Breast epithelium (tissue), 4 donors: ENCODE data around the gene SPTBN1. TPM values are rescaled to one million over a fixed set of nuclear protein-coding genes. Genes with fewer than 3 reads are reported as not detected.

ENCODE experiments used
- DNase-seq, 2 donors: peaks; one replicate each; pipeline ENCODE4 v3.0.0-alpha.2; 2019; ENCODE audit warnings: low spot score in 2 of 2
- H3K27ac ChIP-seq, 2 donors: fragments of 200-600 bp; sonication (generic) in 1 of 2; one replicate each; pipeline ENCODE4 v1.5.1; 2016 to 2019; ENCODE audit warnings: mild to moderate bottlenecking in 1 of 2
- H3K27me3 ChIP-seq, 2 donors: fragments of 200-600 bp; sonication (generic) in 1 of 2; one replicate each; pipeline versions ENCODE4 v1.5.1 to v1.6.0; 2017 to 2019; ENCODE audit warnings: control low read depth in 1 of 2, mild to moderate bottlenecking in 1 of 2
- H3K36me3 ChIP-seq: fragments of 200-600 bp; one replicate; pipeline ENCODE4 v1.5.1; 2019
- H3K4me1 ChIP-seq, 2 donors: fragments of 200-600 bp; sonication (generic); one replicate each; pipeline ENCODE4 v1.5.1; 2016 to 2019; ENCODE audit warnings: control low read depth in 1 of 2
- H3K4me3 ChIP-seq, 3 donors: fragments of 200-600 bp; sonication (generic); 1 replicate in 2 of 3; 2 replicates in 1 of 3; pipeline ENCODE4 v1.5.1; 2016 to 2019; ENCODE audit warnings: mild to moderate bottlenecking in 3 of 3, moderate library complexity in 2 of 3
- H3K9me3 ChIP-seq, 2 donors: fragments of 200-600 bp; sonication (generic) in 1 of 2; one replicate each; pipeline ENCODE4 v1.5.1; 2016 to 2019; ENCODE audit warnings: control low read depth in 1 of 2
- POLR2A ChIP-seq: fragments of 450-650 bp; IDR thresholded peaks from one replicate; pipeline ENCODE4 v1.6.1; 2016; ENCODE audit warnings: antibody characterized with exemption, mild to moderate bottlenecking, moderate library complexity
- POLR2AphosphoS5 ChIP-seq, 3 donors: sonication (generic); formaldehyde crosslinking; IDR thresholded peaks; one replicate each; pipeline ENCODE4 v1.6.1; 2017; ENCODE audit warnings: antibody characterized with exemption in 3 of 3
- intact Hi-C: fragments of 100-400 bp; cut with DNase I; formaldehyde crosslinking; loops from one replicate; pipeline ENCODE4 v1.15.1; 2023; ENCODE audit warnings: low total_unique reads
- total RNA-seq, 3 donors: library from RNA; depleted of rRNA; stranded (reverse); fragments of >200 nt; gene quantifications; one replicate each; pipeline ENCODE4 v1.1.0, GENCODE V29; 2016
- TF ChIP-seq, protein P1 (sequence below), 3 donors: fragments of 450-650 bp; IDR thresholded peaks; one replicate each; pipeline ENCODE4 v1.5.1; 2016 to 2017; ENCODE audit warnings: antibody characterized with exemption in 3 of 3, mild to moderate bottlenecking in 3 of 3, moderate library complexity in 3 of 3

Gene SPTBN1
- total RNA-seq, 3 donors from 2014 or later: 223 to 1,216 (median 273) TPM

DNA sequence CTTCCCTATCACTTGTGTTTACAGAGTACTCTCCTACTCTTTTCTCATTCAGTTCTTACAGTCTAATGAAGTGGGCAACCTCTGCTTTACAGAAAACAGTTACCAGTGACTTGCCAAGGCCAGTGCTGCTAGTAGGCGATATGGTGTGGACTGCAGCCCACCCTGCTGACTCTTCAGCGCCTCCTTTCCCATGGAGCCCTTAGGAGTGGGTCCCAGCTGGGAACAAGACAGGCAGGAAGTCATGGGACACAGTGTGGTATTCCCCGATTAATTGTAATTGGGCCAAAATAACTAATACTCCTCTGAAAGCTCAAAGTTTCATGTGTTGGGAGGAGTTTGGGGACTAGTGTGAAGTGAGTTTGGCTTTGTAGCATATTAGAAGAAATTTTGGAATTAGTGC is 147.2 kb downstream of the SPTBN1 start:
- peak overlapping the region; percentile 52 to 90 for H3K27ac ChIP-seq
- TF ChIP-seq POLR2AphosphoS5 (IDR thresholded peaks at IDR 0.05): peak in 1 of 3 donors; percentile 22
- no peak for TF ChIP-seq POLR2A

DNA sequence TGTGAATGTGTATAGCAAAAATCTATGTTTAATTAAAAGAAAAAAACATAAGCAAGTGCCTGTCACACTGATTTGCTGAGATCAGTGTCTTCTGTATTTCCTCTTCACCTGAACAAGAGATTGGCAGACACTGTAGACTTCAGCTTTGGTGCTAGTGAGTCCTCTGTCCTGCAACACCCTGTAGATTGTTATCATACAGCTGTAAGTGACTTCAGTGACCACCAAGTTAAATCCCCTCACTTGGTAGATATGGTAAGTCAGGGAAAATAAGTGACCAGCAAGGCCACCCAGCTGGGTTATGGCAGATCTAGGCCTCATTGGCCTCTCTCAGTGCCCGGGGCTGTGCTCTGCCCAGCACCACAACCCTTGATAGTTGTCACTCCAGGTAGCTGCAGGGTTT is 147.7 kb downstream of the SPTBN1 start:
- H3K27ac ChIP-seq: peak overlapping the region; percentile 52 to 90

More for the DNA sequence above, 147.2 kb downstream of the SPTBN1 start:
- no peaks in the 10 kb centered on the region for H3K36me3 ChIP-seq
- no peaks in the 10 kb centered on the region for H3K9me3 ChIP-seq
- no peak for DNase-seq
- no peak overlapping the region for H3K4me3 ChIP-seq
- no peaks in the 10 kb centered on the region for H3K27me3 ChIP-seq
- intact Hi-C loops: no loop called here
- peaks cover 0 to 23% of the 10 kb centered on the region in 2 donors for H3K4me1 ChIP-seq

DNA sequence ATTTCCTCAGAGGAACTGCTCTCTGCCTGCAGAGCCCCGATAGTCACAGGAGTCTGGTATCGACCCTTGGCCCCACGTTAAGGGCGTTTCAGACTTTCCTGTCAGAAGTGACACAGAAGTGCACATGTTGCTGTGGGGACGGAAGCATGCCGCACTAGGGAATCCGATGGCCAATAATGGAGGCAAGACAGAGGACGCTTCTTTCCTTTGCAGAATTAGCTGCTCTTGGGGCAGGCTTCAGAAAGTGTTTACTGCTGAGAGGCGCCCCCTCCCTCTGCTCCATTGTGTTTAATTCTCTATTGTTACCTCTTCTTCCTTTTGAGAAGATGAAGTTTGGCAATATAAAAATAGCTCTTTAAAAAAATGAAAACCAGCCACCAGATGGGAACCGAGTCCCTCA is 148.7 kb downstream of the SPTBN1 start:
- Histone ChIP-seq H3K36me3 (no peaks in the 10 kb centered on the region), H3K27ac (peak overlapping the region; percentile 48 to 90), H3K9me3 (no peaks in the 10 kb centered on the region), H3K4me1 (peaks cover 0 to 23% of the 10 kb centered on the region in 2 donors), H3K4me3 (no peak overlapping the region), H3K27me3 (no peaks in the 10 kb centered on the region)
- intact Hi-C loops: no loop called here
- TF ChIP-seq, protein P1, sequence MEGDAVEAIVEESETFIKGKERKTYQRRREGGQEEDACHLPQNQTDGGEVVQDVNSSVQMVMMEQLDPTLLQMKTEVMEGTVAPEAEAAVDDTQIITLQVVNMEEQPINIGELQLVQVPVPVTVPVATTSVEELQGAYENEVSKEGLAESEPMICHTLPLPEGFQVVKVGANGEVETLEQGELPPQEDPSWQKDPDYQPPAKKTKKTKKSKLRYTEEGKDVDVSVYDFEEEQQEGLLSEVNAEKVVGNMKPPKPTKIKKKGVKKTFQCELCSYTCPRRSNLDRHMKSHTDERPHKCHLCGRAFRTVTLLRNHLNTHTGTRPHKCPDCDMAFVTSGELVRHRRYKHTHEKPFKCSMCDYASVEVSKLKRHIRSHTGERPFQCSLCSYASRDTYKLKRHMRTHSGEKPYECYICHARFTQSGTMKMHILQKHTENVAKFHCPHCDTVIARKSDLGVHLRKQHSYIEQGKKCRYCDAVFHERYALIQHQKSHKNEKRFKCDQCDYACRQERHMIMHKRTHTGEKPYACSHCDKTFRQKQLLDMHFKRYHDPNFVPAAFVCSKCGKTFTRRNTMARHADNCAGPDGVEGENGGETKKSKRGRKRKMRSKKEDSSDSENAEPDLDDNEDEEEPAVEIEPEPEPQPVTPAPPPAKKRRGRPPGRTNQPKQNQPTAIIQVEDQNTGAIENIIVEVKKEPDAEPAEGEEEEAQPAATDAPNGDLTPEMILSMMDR (IDR thresholded peaks at IDR 0.05): no peak
- no peak for DNase-seq

More for the DNA sequence above, 147.7 kb downstream of the SPTBN1 start:
- H3K4me1 ChIP-seq: peaks cover 0 to 23% of the 10 kb centered on the region in 2 donors
- H3K9me3 ChIP-seq: no peaks in the 10 kb centered on the region
- intact Hi-C loops: no loop called here
- H3K4me3 ChIP-seq: no peak overlapping the region
- TF ChIP-seq POLR2A (no peak), POLR2AphosphoS5 (IDR thresholded peaks at IDR 0.05) (no peak)
- TF ChIP-seq, protein P1 (IDR thresholded peaks at IDR 0.05): no peak
- H3K36me3 ChIP-seq: no peaks in the 10 kb centered on the region
- H3K27me3 ChIP-seq: no peaks in the 10 kb centered on the region
- DNase-seq: no peak

DNA sequence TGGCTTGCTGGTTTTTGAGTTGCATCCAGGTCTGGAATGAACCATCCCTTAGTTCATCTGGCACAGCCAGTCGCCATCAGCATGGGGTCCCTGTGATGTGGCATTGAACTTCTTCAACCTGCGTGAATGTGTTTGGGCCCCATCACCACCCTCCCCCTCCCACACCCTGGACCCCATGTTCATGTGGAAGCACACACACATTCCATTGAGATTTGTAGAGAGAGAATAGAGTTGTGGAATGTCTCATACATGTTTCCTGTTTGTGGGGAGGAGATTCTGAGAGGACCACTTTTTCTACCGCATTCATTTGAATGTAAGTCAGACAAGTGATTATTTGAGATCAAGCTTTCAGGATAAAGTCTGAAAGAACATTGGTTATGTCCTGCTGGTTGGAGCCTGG is 149.7 kb downstream of the SPTBN1 start:
- Histone ChIP-seq H3K27me3 (no peaks in the 10 kb centered on the region), H3K27ac (peak overlapping the region; percentile 48 to 90), H3K36me3 (no peaks in the 10 kb centered on the region), H3K4me3 (no peak overlapping the region), H3K4me1 (peaks cover 0 to 22% of the 10 kb centered on the region in 2 donors), H3K9me3 (no peaks in the 10 kb centered on the region)
- DNase-seq: no peak
- no peak for TF ChIP-seq POLR2AphosphoS5 (IDR thresholded peaks at IDR 0.05)
- no peak for TF ChIP-seq POLR2A
- TF ChIP-seq, protein P1 (IDR thresholded peaks at IDR 0.05): no peak
- intact Hi-C loops: no loop called here

DNA sequence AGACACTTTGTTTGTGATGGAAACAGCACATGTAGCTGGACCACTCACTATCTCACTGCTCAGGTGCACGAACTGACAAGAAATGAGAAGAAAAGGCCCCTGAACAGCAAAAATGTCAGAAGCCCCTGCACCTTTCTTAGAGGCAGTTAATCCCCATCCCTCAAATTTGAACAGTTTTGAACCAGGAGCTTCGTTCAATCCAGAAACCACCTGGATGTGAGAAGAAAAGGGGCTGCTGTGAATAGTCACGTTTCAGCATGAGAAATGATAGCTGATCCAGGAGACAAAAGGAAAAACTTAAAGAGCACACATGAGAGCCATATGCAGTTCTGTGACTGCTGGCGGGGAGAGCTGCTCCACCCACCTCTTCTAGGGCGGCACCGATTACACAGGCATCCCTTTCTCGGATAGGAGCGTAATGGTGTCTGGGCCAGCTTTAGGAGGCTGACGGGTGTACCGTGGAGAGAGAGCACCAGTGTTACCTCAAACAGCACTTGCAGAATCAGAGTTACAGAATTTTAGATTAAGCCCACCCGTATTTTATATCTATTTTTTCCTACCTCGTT is 150.3 kb downstream of the SPTBN1 start:
- no peak overlapping the region for H3K27ac ChIP-seq
- H3K4me3 ChIP-seq: no peak overlapping the region
- H3K9me3 ChIP-seq: no peaks in the 10 kb centered on the region
- H3K4me1 ChIP-seq: peaks cover 0 to 15% of the 10 kb centered on the region in 2 donors
- intact Hi-C loops: no loop called here
- TF ChIP-seq, protein P1 (IDR thresholded peaks at IDR 0.05): no peak
- no peak for TF ChIP-seq POLR2AphosphoS5 (IDR thresholded peaks at IDR 0.05)
- TF ChIP-seq POLR2A: no peak
- no peak for DNase-seq
- H3K27me3 ChIP-seq: no peaks in the 10 kb centered on the region
- H3K36me3 ChIP-seq: no peaks in the 10 kb centered on the region
